HG02678 (cell line): ENCODE measurements around the gene FAM234B.
"Not testable (repeated sequence)": the region's sequence is repeated elsewhere in the genome, so short reads cannot be mapped to it uniquely, and the experiment has no call there.

Experiments used
- ATAC-seq: cut with Tn5 transposase; IDR thresholded peaks from one replicate; pipeline ENCODE4 v1.9.1; 2021; ENCODE audit warnings: mild to moderate bottlenecking, moderate library complexity; ENCODE audit not compliant: unreplicated experiment

The FAM234B gene

GRCh38 chr12:13023811-13024530 is 20.2 kb upstream of the FAM234B start:
- no peak for ATAC-seq

- no peak for ATAC-seq
These were observed 19.7 kb upstream of the FAM234B start for GRCh38 chr12:13024531-13024916.

- ATAC-seq, result no peak
These were observed 17.9 kb upstream of the FAM234B start for GRCh38 chr12:13026286-13026685.

GRCh38 chr12:13027032-13027431 is 17.1 kb upstream of the FAM234B start:
- no peak for ATAC-seq

GRCh38 chr12:13027508-13027907 is 16.7 kb upstream of the FAM234B start:
- ATAC-seq, result no peak

- no peak for ATAC-seq
These were observed 15.2 kb upstream of the FAM234B start for GRCh38 chr12:13028825-13029570.

GRCh38 chr12:13030541-13031291 is 13.5 kb upstream of the FAM234B start:
- no peak for ATAC-seq

GRCh38 chr12:13032164-13032563 is 12.0 kb upstream of the FAM234B start:
- ATAC-seq, result no peak

- ATAC-seq, result no peak
These were observed 10.7 kb upstream of the FAM234B start for GRCh38 chr12:13033476-13033875.

GRCh38 chr12:13035335-13035734 is 8.8 kb upstream of the FAM234B start:
- not testable (repeated sequence) for ATAC-seq

- no peak for ATAC-seq
These were observed 7.3 kb upstream of the FAM234B start for GRCh38 chr12:13036881-13037280.

GRCh38 chr12:13038491-13039161 is 5.6 kb upstream of the FAM234B start:
- no peak for ATAC-seq

- ATAC-seq, result no peak
These were observed 4.7 kb upstream of the FAM234B start for GRCh38 chr12:13039328-13039956.

GRCh38 chr12:13041224-13041623 is 3.0 kb upstream of the FAM234B start:
- no peak for ATAC-seq

GRCh38 chr12:13042666-13043230 is 1.4 kb upstream of the FAM234B start:
- ATAC-seq, result no peak

- ATAC-seq, result no peak
These were observed 722 bp downstream of the FAM234B start for GRCh38 chr12:13044906-13045299.

GRCh38 chr12:13045816-13046215 is 1.6 kb downstream of the FAM234B start:
- no peak for ATAC-seq

- no peak for ATAC-seq
These were observed 2.8 kb downstream of the FAM234B start for GRCh38 chr12:13046964-13047363.

GRCh38 chr12:13049816-13050215 is 5.6 kb downstream of the FAM234B start:
- ATAC-seq, result no peak

GRCh38 chr12:13052421-13052820 is 8.2 kb downstream of the FAM234B start:
- no peak for ATAC-seq
